SK-N-SH (cell line): Measurements from ENCODE around the gene RASGEF1B. TPM values are rescaled to one million over a fixed set of nuclear protein-coding genes. Genes with fewer than 3 reads are reported as not detected.

Experiments used
- CTCF ChIA-PET: fragments of 300-600, 350-600 bp; formaldehyde crosslinking; extraction: SDS; loops from one replicate; lab custom pipeline; 2021; lab: Yijun Ruan, JAX
- POLR2A ChIA-PET: fragments of 350-600 bp; sonication (Branson Sonifier 250); formaldehyde crosslinking; extraction: SDS; loops from one replicate; lab custom pipeline; 2020; ENCODE audit warnings: antibody characterized with exemption, inconsistent platforms; lab: Yijun Ruan, JAX
- DNase-seq: peaks from one replicate; pipeline ENCODE4 v3.0.0; 2012
- H2AFZ ChIP-seq: fragments of 200-600 bp; sonication (generic); 2 replicates; pipeline ENCODE4 v1.8.1; 2016; ENCODE audit warnings: antibody characterized with exemption, mild to moderate bottlenecking, low read depth
- H3F3A ChIP-seq: fragments of 200-600 bp; sonication (generic); replicated peaks from 2 replicates; pipeline ENCODE3; 2016; ENCODE audit warnings: antibody characterized with exemption, mild to moderate bottlenecking; ENCODE audit not compliant: insufficient read depth
- H3K27ac ChIP-seq, 2 experiments: fragments of 200-500 bp in 1 of 2; fragments of 200-600 bp in 1 of 2; sonication (Bioruptor generic) in 1 of 2; sonication (generic), shearing (Covaris generic) in 1 of 2; 2 replicates each; pipeline versions ENCODE4 v1.5.1 to v1.6.1; 2014 to 2016; ENCODE audit warnings: low read depth in 2 of 2, inconsistent platforms in 1 of 2, low read length in 1 of 2, mild to moderate bottlenecking in 1 of 2, mixed read lengths in 1 of 2
- H3K27me3 ChIP-seq: fragments of 200-600 bp; sonication (generic), shearing (Covaris generic); 2 replicates; pipeline ENCODE4 v1.6.1; 2016; ENCODE audit warnings: mixed run types; ENCODE audit not compliant: insufficient read depth
- H3K36me3 ChIP-seq, 2 experiments: fragments of 200-500 bp in 1 of 2; fragments of 200-600 bp in 1 of 2; sonication (Bioruptor generic) in 1 of 2; sonication (generic) in 1 of 2; replicated peaks in 1 of 2; 2 replicates each; pipeline versions ENCODE3 to v1.5.1; 2014 to 2016; ENCODE audit warnings: low read length in 1 of 2, mild to moderate bottlenecking in 1 of 2; ENCODE audit not compliant: insufficient read depth in 2 of 2, control insufficient read depth in 1 of 2
- H3K4me1 ChIP-seq, 2 experiments: fragments of 200-500 bp in 1 of 2; fragments of 200-600 bp in 1 of 2; sonication (Bioruptor generic) in 1 of 2; sonication (generic), shearing (Covaris generic) in 1 of 2; 2 replicates each; pipeline versions ENCODE4 v1.5.1 to v1.6.1; 2014 to 2016; ENCODE audit warnings: low read depth in 1 of 2, low read length in 1 of 2, mixed run types in 1 of 2; ENCODE audit not compliant: insufficient read depth in 2 of 2, control insufficient read depth in 1 of 2
- H3K4me2 ChIP-seq: fragments of 200-600 bp; sonication (generic), shearing (Covaris generic); 2 replicates; pipeline ENCODE4 v1.6.1; 2017; ENCODE audit warnings: mixed run types
- H3K4me3 ChIP-seq, 2 experiments: fragments of 200-500 bp in 1 of 2; fragments of 200-600 bp in 1 of 2; sonication (Bioruptor generic) in 1 of 2; sonication (generic), shearing (Covaris generic) in 1 of 2; 2 replicates each; pipeline versions ENCODE4 v1.5.1 to v1.8.1; 2014 to 2016; ENCODE audit warnings: low read depth in 2 of 2, inconsistent platforms in 1 of 2, low read length in 1 of 2, mild to moderate bottlenecking in 1 of 2, mixed read lengths in 1 of 2, moderate library complexity in 1 of 2
- H3K79me2 ChIP-seq: fragments of 200-600 bp; sonication (generic); 2 replicates; pipeline ENCODE4 v1.8.1; 2017; ENCODE audit warnings: mild to moderate bottlenecking; ENCODE audit not compliant: insufficient read depth
- H3K9ac ChIP-seq: fragments of 200-600 bp; sonication (generic); 2 replicates; pipeline ENCODE4 v1.6.1; 2017; ENCODE audit warnings: mixed run types
- H3K9me2 ChIP-seq: fragments of 200-600 bp; sonication (generic); 2 replicates; pipeline ENCODE4 v1.6.1; 2017; ENCODE audit warnings: mixed run types
- H3K9me3 ChIP-seq: fragments of 200-600 bp; sonication (generic); 2 replicates; pipeline ENCODE4 v1.6.1; 2017; ENCODE audit warnings: mixed run types, mild to moderate bottlenecking, moderate library complexity
- H4K20me1 ChIP-seq: fragments of 200-600 bp; sonication (generic); 2 replicates; pipeline ENCODE4 v1.6.1; 2017; ENCODE audit warnings: mild to moderate bottlenecking, mixed run types; ENCODE audit not compliant: insufficient read depth
- FOXJ3 ChIP-seq: sonication (generic); formaldehyde crosslinking; IDR thresholded peaks from 2 replicates; pipeline ENCODE4 v1.5.1; 2020; ENCODE audit warnings: mild to moderate bottlenecking, missing genetic modification reagents
- GATA2 ChIP-seq: sonication (generic); formaldehyde crosslinking; IDR thresholded peaks from 2 replicates; pipeline ENCODE4 v1.5.0; 2020; ENCODE audit warnings: mild to moderate bottlenecking, missing genetic modification reagents
- JUND ChIP-seq: IDR thresholded peaks from 2 replicates; pipeline ENCODE4 v1.4.0; 2012
- MEF2A ChIP-seq: IDR thresholded peaks from 2 replicates; pipeline ENCODE4 v1.4.0; 2012; ENCODE audit warnings: low read depth, borderline replicate concordance
- MXI1 ChIP-seq: IDR thresholded peaks from 2 replicates; pipeline ENCODE4 v1.6.1; 2012; ENCODE audit warnings: mild to moderate bottlenecking, low read depth, low read length, improper control_type of control experiment
- POLR2AphosphoS5 ChIP-seq: IDR thresholded peaks from 2 replicates; pipeline ENCODE4 v1.6.1; 2012; ENCODE audit warnings: low read depth, low read length
- RAD21 ChIP-seq: IDR thresholded peaks from 2 replicates; pipeline ENCODE4 v1.6.1; 2012; ENCODE audit warnings: mild to moderate bottlenecking, low read length
- RCOR1 ChIP-seq: fragments of 150-350 bp; IDR thresholded peaks from 2 replicates; pipeline ENCODE4 v1.6.1; 2017; ENCODE audit warnings: antibody characterized with exemption, low read length
- RFX5 ChIP-seq: IDR thresholded peaks from 2 replicates; pipeline ENCODE4 v1.6.1; 2012; ENCODE audit warnings: mild to moderate bottlenecking, improper control_type of control experiment, low read length
- SMC3 ChIP-seq: IDR thresholded peaks from 2 replicates; pipeline ENCODE4 v1.6.1; 2012; ENCODE audit warnings: low read depth, low read length, improper control_type of control experiment
- TEAD4 ChIP-seq: IDR thresholded peaks from 2 replicates; pipeline ENCODE4 v1.4.0; 2012; ENCODE audit warnings: mild to moderate bottlenecking, borderline replicate concordance; ENCODE audit not compliant: insufficient read depth
- WGBS: methylation state at CpG from one replicate; pipeline ENCODE4 v1.1.6; 2017; ENCODE audit warnings: low lambda C conversion rate; 5-methylcytosine and 5-hydroxymethylcytosine counted together
- polyA plus RNA-seq, 3 experiments: library from polyadenylated mRNA; depleted of rRNA; stranded (reverse); fragments of >200 nt; gene quantifications; 2 replicates each; pipeline ENCODE4 v1.2.3, GENCODE V29; 2012
- TF ChIP-seq, protein P1 (sequence below): fragments of 200-600 bp; sonication (generic); IDR thresholded peaks from 2 replicates; pipeline ENCODE4 v1.6.1; 2017; ENCODE audit warnings: antibody characterized with exemption, mild to moderate bottlenecking, moderate library complexity
- TF ChIP-seq, protein P2 (sequence below): IDR thresholded peaks from 2 replicates; pipeline ENCODE4 v1.6.1; 2012; ENCODE audit warnings: mild to moderate bottlenecking, low read depth, low read length, moderate library complexity

The RASGEF1B gene
- polyA plus RNA-seq, 1 of the 3 experiments (the other 2 are of a cell fraction) = not detected

DNA sequence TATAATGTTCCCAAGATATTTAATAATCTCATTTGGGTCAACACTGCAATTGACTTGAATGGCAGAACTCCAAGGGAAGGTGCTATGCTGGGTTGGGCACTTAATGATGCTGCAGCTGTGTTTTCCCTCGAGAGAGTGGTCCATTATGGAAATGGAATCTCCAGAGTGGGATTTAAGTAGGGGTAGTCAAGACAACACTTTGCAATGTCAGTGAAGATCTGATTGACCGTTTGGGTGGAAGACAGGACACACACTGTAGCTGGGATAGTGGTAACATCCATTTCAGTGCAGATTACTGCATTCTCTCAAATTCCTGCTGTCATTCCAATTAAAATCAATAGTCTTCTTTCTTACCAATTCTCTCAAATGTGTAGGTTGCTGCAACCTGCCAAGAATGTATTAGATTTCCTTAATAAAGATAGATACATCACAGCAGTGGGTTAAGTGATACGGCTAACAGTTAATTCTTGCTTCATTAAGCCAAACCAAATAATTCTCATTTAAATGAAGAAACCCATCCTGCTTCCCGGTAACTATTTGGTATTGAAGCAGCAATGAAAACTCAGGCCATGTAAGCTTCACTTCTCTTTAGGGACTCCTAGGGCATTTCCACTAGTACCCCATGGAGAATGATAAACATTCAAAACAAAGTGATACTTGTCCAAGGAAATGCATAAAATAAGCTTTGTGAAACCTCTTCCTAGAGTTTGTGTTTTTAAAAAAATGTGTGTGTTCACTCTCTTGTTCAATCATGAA lies 40.5 kb upstream of the RASGEF1B start:
- Histone ChIP-seq H3K27ac (no peak overlapping the region), H3K79me2 (no peaks in the 10 kb centered on the region), H3K4me2 (no peak overlapping the region), H2AFZ (no peak overlapping the region), H3F3A (no peaks in the 10 kb centered on the region), H3K4me1 (no peaks in the 10 kb centered on the region), H3K36me3 (no peaks in the 10 kb centered on the region), H3K9ac (no peak overlapping the region), H3K9me2 (no peaks in the 10 kb centered on the region), H4K20me1 (no peaks in the 10 kb centered on the region), H3K27me3 (no peaks in the 10 kb centered on the region), H3K4me3 (no peak overlapping the region), H3K9me3 (no peaks in the 10 kb centered on the region)
- CTCF ChIA-PET = interaction anchor here (1.1 kb wide), 1 partner anchor 333 kb away, joined by 4 read pairs; no protein-coding TSS in a partner anchor
- POLR2A ChIA-PET = no interaction called here
- no peak for DNase-seq
- WGBS = 3% methylated on average over 4 of the region's 4 CpGs
- TF ChIP-seq RCOR1 (no peak), POLR2AphosphoS5 (no peak), RFX5 (no peak), MXI1 (no peak), MEF2A (no peak), TEAD4 (no peak), RAD21 (no peak), JUND (no peak), FOXJ3 (no peak), GATA2 (no peak), SMC3 (no peak)
- TF ChIP-seq, protein P1, sequence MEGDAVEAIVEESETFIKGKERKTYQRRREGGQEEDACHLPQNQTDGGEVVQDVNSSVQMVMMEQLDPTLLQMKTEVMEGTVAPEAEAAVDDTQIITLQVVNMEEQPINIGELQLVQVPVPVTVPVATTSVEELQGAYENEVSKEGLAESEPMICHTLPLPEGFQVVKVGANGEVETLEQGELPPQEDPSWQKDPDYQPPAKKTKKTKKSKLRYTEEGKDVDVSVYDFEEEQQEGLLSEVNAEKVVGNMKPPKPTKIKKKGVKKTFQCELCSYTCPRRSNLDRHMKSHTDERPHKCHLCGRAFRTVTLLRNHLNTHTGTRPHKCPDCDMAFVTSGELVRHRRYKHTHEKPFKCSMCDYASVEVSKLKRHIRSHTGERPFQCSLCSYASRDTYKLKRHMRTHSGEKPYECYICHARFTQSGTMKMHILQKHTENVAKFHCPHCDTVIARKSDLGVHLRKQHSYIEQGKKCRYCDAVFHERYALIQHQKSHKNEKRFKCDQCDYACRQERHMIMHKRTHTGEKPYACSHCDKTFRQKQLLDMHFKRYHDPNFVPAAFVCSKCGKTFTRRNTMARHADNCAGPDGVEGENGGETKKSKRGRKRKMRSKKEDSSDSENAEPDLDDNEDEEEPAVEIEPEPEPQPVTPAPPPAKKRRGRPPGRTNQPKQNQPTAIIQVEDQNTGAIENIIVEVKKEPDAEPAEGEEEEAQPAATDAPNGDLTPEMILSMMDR = no peak
- TF ChIP-seq, protein P2, sequence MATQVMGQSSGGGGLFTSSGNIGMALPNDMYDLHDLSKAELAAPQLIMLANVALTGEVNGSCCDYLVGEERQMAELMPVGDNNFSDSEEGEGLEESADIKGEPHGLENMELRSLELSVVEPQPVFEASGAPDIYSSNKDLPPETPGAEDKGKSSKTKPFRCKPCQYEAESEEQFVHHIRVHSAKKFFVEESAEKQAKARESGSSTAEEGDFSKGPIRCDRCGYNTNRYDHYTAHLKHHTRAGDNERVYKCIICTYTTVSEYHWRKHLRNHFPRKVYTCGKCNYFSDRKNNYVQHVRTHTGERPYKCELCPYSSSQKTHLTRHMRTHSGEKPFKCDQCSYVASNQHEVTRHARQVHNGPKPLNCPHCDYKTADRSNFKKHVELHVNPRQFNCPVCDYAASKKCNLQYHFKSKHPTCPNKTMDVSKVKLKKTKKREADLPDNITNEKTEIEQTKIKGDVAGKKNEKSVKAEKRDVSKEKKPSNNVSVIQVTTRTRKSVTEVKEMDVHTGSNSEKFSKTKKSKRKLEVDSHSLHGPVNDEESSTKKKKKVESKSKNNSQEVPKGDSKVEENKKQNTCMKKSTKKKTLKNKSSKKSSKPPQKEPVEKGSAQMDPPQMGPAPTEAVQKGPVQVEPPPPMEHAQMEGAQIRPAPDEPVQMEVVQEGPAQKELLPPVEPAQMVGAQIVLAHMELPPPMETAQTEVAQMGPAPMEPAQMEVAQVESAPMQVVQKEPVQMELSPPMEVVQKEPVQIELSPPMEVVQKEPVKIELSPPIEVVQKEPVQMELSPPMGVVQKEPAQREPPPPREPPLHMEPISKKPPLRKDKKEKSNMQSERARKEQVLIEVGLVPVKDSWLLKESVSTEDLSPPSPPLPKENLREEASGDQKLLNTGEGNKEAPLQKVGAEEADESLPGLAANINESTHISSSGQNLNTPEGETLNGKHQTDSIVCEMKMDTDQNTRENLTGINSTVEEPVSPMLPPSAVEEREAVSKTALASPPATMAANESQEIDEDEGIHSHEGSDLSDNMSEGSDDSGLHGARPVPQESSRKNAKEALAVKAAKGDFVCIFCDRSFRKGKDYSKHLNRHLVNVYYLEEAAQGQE = no peak
